Tibial nerve (tissue), 4 donors: ENCODE data around the gene CES1.

ENCODE experiments used
- CTCF ChIP-seq, 5 experiments: fragments of 200-600 bp in 3 of 5; fragments of 450-650 bp in 2 of 5; sonication (generic) in 3 of 5; IDR thresholded peaks; one replicate each; pipeline ENCODE4 v1.5.1; 2016 to 2019; ENCODE audit warnings: antibody characterized with exemption in 5 of 5, mild to moderate bottlenecking in 3 of 5, moderate library complexity in 2 of 5
- EP300 ChIP-seq, 2 donors: sonication (generic); formaldehyde crosslinking; IDR thresholded peaks; one replicate each; pipeline ENCODE4 v1.6.1; 2017; ENCODE audit warnings: antibody characterized with exemption in 2 of 2, mild to moderate bottlenecking in 1 of 2

DNA sequence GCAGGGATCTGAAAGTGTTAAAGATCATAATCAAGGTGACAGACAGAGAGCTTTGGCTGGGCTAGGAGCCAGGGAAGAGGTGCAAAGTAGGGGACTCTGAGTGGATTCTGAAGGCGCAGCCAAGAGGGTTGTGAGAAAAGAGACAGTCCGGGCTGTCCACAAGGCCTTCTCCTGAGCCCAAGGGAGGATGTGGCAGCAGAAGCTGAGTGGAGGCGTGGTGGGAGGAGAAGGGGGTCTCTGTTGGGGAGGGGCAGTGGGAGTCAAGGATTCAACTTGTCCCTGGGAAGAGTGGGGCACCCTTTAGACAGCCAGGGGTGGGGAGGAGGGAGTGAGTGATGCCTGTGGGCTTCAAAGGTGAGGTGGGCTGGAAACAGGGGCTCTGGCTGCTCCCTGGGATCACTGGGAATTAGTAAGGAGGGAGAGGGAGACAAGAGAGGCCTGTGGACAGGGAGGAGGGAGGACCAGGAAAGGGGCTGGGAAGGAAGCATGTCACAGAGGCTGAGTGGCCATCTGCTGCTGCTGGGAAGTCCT, 10.6 kb downstream of the CES1 start:
- no peak for TF ChIP-seq CTCF (IDR thresholded peaks at IDR 0.05)
- no peak for TF ChIP-seq EP300 (IDR thresholded peaks at IDR 0.05)
